ENCODE data around the gene PAX8. TPM values are rescaled to one million over a fixed set of nuclear protein-coding genes. Genes with fewer than 3 reads are reported as not detected.
A peak's percentile ranks its signal among the peaks of the same experiment; 100 is the strongest.

PAX8 gene
- total and polyA plus RNA-seq, 10 donors = 0.06 to 2.8 (median 1.0) TPM

DNA sequence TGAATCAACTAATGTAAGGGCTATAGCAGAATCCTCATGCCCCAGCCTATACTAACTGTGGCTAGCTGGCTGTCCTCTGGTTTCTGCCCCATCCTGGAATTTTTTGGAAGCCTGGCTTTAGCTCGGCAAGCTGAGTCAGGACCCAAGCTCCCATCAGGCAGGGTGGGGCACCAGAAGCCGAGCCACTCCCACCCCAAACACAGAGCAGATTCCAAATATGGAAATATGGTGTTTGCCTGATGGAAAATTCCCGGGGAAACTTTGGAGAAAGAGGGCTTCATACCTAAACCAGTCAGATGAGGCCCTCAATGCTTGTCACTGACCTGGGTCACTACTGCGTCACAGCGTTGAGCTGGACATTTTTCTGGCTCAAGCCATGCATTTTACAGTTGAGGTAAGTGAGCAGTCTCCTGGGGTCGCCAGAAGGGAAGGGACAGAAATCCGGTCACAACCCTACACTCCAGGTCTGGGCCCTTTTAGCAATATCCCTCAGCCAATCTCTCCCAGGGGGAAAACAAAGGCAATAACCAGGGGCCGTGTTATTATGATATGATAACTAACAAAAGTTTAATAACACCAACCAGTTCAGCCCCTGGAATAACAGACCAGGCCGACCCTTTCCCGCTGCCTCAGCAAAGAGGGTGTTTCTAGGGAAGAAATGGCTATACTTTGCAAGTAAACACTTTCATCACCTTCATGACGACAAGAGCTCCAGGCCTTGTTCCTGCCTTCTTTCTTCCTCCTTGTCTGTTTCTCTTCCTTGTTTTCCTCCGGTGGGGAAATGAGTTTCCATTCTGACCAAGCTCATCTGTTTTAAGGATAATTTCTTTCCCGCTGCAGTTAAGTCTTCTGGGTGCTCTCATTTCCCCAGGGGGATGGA lies 67.3 kb downstream of the PAX8 start:
- H3K27ac ChIP-seq = peak overlapping the region in 1 of 8 donors; percentile 9
- 81 to 92% (median 85%) methylated on average over 13 of the region's 13 CpGs for WGBS, 5 donors
- DNase-seq = no peak

GRCh38 chr2:113209646-113210171 lies 69.0 kb downstream of the PAX8 start:
- H3K36me3 ChIP-seq = no peaks in the 10 kb centered on the region
- no peaks in the 10 kb centered on the region for H3K9me3 ChIP-seq
- H3K4me3 ChIP-seq = no peak overlapping the region
- 79 to 90% (median 82%) methylated on average over 15 of the region's 15 CpGs for WGBS, 5 donors
- DNase-seq = no peak
- H3K27me3 ChIP-seq (replicated peaks in 1 of 7) = peaks cover 0 to 10% (median 0%) of the 10 kb centered on the region in 7 donors
- intact Hi-C loops (cut with DNase I; ENCODE audit: low total_unique reads) = loop anchor here (10.0 kb wide), 1 partner anchor 45 kb away; no protein-coding TSS in a partner anchor
- TF ChIP-seq POLR2AphosphoS5 (IDR thresholded peaks at IDR 0.05) = peak in 1 of 3 donors; percentile 14
- no peak for TF ChIP-seq POLR2A (IDR thresholded peaks at IDR 0.05)
- no peak overlapping the region for H3K27ac ChIP-seq
- H3K4me1 ChIP-seq = peaks cover 0 to 23% (median 3%) of the 10 kb centered on the region in 6 donors

More for the DNA sequence above, 67.3 kb downstream of the PAX8 start:
- H3K27me3 ChIP-seq (replicated peaks in 1 of 7) = peaks cover 0 to 10% (median 0%) of the 10 kb centered on the region in 7 donors
- H3K36me3 ChIP-seq = no peaks in the 10 kb centered on the region
- TF ChIP-seq POLR2AphosphoS5 (IDR thresholded peaks at IDR 0.05) (no peak), POLR2A (IDR thresholded peaks at IDR 0.05) (no peak), CTCF (IDR thresholded peaks at IDR 0.05 in 8 of 11, conservative IDR thresholded peaks at IDR 0.05 in 3 of 11) (no peak)
- intact Hi-C loops (cut with DNase I; ENCODE audit: low total_unique reads) = no loop called here
- peaks cover 0 to 17% (median 3%) of the 10 kb centered on the region in 6 donors for H3K4me1 ChIP-seq
- no peak overlapping the region for H3K4me3 ChIP-seq
- no peaks in the 10 kb centered on the region for H3K9me3 ChIP-seq

- intact Hi-C loops (cut with DNase I; ENCODE audit: low total_unique reads) = loop anchor here (10.0 kb wide), 1 partner anchor 46 kb away; no protein-coding TSS in a partner anchor
- TF ChIP-seq CTCF (IDR thresholded peaks at IDR 0.05 in 8 of 11, conservative IDR thresholded peaks at IDR 0.05 in 3 of 11) (no peak), POLR2AphosphoS5 (IDR thresholded peaks at IDR 0.05) (no peak), POLR2A (IDR thresholded peaks at IDR 0.05) (no peak)
- Histone ChIP-seq H3K4me1 (peaks cover 4 to 29% (median 7%) of the 10 kb centered on the region in 6 donors), H3K9me3 (no peaks in the 10 kb centered on the region), H3K4me3 (no peak overlapping the region), H3K36me3 (no peaks in the 10 kb centered on the region), H3K27me3 (replicated peaks in 1 of 7) (peaks cover 0 to 10% (median 0%) of the 10 kb centered on the region in 7 donors), H3K27ac (no peak overlapping the region)
- DNase-seq = no peak
- 82 to 91% (median 84%) methylated on average over 8 of the region's 8 CpGs for WGBS, 5 donors
Measured at GRCh38 chr2:113209011-113209645, 69.6 kb downstream of the PAX8 start.

- peaks cover 4 to 34% (median 9%) of the 10 kb centered on the region in 6 donors for H3K4me1 ChIP-seq
- WGBS, 5 donors = 90 to 97% (median 95%) methylated on average over 5 of the region's 5 CpGs
- no peak overlapping the region for H3K27ac ChIP-seq
- intact Hi-C loops (cut with DNase I; ENCODE audit: low total_unique reads) = loop anchor here (10.0 kb wide), 1 partner anchor 46 kb away; no protein-coding TSS in a partner anchor
- H3K36me3 ChIP-seq = no peaks in the 10 kb centered on the region
- H3K4me3 ChIP-seq = no peak overlapping the region
- TF ChIP-seq CTCF (IDR thresholded peaks at IDR 0.05 in 8 of 11, conservative IDR thresholded peaks at IDR 0.05 in 3 of 11) = no peak
- no peak for TF ChIP-seq POLR2AphosphoS5 (IDR thresholded peaks at IDR 0.05)
- TF ChIP-seq POLR2A (IDR thresholded peaks at IDR 0.05) = no peak
- no peaks in the 10 kb centered on the region for H3K9me3 ChIP-seq
- H3K27me3 ChIP-seq (replicated peaks in 1 of 7) = peaks cover 0 to 10% (median 0%) of the 10 kb centered on the region in 7 donors
- no peak for DNase-seq
Measured at GRCh38 chr2:113208396-113208795, 70.3 kb downstream of the PAX8 start.
